ENCODE measurements around the gene CEP112. TPM values are rescaled to one million over a fixed set of nuclear protein-coding genes. Genes with fewer than 3 reads are reported as not detected.

Gene CEP112
- total RNA-seq, 6 donors from 2014 or later, result 14.3 to 70.2 (median 31.0) TPM

GRCh38 chr17:66076546-66077190 is 115.3 kb downstream of the CEP112 start:
- Histone ChIP-seq H3K27ac (no peak overlapping the region), H3K9me3 (peaks cover 0 to 3% (median 0%) of the 10 kb centered on the region in 4 donors), H3K4me3 (no peak overlapping the region), H3K27me3 (no peaks in the 10 kb centered on the region), H3K4me1 (no peaks in the 10 kb centered on the region), H3K36me3 (no peaks in the 10 kb centered on the region)
- TF ChIP-seq POLR2A (IDR thresholded peaks at IDR 0.05), result no peak
- TF ChIP-seq POLR2AphosphoS5 (IDR thresholded peaks at IDR 0.05), result no peak
- no peak for ATAC-seq (ENCODE audit: low FRiP score in 2 of 2)
- no peak for DNase-seq
- 46 to 65% methylated on average over 5 of the region's 5 CpGs for WGBS, 2 donors

GRCh38 chr17:66073384-66073783 is 118.5 kb downstream of the CEP112 start:
- TF ChIP-seq CTCF (IDR thresholded peaks at IDR 0.05) (no peak), POLR2A (IDR thresholded peaks at IDR 0.05) (no peak), EP300 (IDR thresholded peaks at IDR 0.05) (no peak), POLR2AphosphoS5 (IDR thresholded peaks at IDR 0.05) (no peak)
- Histone ChIP-seq H3K27me3 (no peaks in the 10 kb centered on the region), H3K9me3 (peaks cover 0 to 3% (median 0%) of the 10 kb centered on the region in 4 donors), H3K27ac (no peak overlapping the region), H3K4me1 (no peaks in the 10 kb centered on the region), H3K36me3 (no peaks in the 10 kb centered on the region), H3K4me3 (no peak overlapping the region)
- DNase-seq (no peak), ATAC-seq (ENCODE audit: low FRiP score in 2 of 2) (no peak)

- Histone ChIP-seq H3K4me1 (no peaks in the 10 kb centered on the region), H3K27me3 (no peaks in the 10 kb centered on the region), H3K4me3 (no peak overlapping the region), H3K27ac (no peak overlapping the region), H3K36me3 (peaks cover 0 to 14% (median 3%) of the 10 kb centered on the region in 4 donors), H3K9me3 (no peaks in the 10 kb centered on the region)
- TF ChIP-seq EP300 (IDR thresholded peaks at IDR 0.05), result no peak
- TF ChIP-seq CTCF (IDR thresholded peaks at IDR 0.05), result no peak
- no peak for TF ChIP-seq POLR2A (IDR thresholded peaks at IDR 0.05)
- TF ChIP-seq POLR2AphosphoS5 (IDR thresholded peaks at IDR 0.05), result no peak
- 78 to 81% methylated on average over 1 of the region's 1 CpG for WGBS, 2 donors
- DNase-seq (no peak), ATAC-seq (ENCODE audit: low FRiP score in 2 of 2) (no peak)
Measured at GRCh38 chr17:66063686-66064085, 128.2 kb downstream of the CEP112 start.

- no peaks in the 10 kb centered on the region for H3K9me3 ChIP-seq
- ATAC-seq (ENCODE audit: low FRiP score in 2 of 2), result no peak
- DNase-seq, result no peak
- H3K36me3 ChIP-seq, result peaks cover 0 to 15% (median 4%) of the 10 kb centered on the region in 4 donors
- TF ChIP-seq EP300 (IDR thresholded peaks at IDR 0.05), result no peak
- no peak for TF ChIP-seq POLR2AphosphoS5 (IDR thresholded peaks at IDR 0.05)
- no peak for TF ChIP-seq CTCF (IDR thresholded peaks at IDR 0.05)
- TF ChIP-seq POLR2A (IDR thresholded peaks at IDR 0.05), result no peak
- no peaks in the 10 kb centered on the region for H3K4me1 ChIP-seq
- WGBS, 2 donors, result 96 to 97% methylated on average over 4 of the region's 4 CpGs
- no peak overlapping the region for H3K4me3 ChIP-seq
- no peaks in the 10 kb centered on the region for H3K27me3 ChIP-seq
- H3K27ac ChIP-seq, result no peak overlapping the region
Measured at GRCh38 chr17:66056148-66056547, 135.8 kb downstream of the CEP112 start.

GRCh38 chr17:66054242-66054641 is 137.7 kb downstream of the CEP112 start:
- WGBS, 2 donors, result 87 to 91% methylated on average over 1 of the region's 1 CpG
- DNase-seq, result no peak
- H3K4me1 ChIP-seq, result no peaks in the 10 kb centered on the region
- no peaks in the 10 kb centered on the region for H3K9me3 ChIP-seq
- no peak for ATAC-seq (ENCODE audit: low FRiP score in 2 of 2)
- no peak for TF ChIP-seq POLR2AphosphoS5 (IDR thresholded peaks at IDR 0.05)
- TF ChIP-seq CTCF (IDR thresholded peaks at IDR 0.05), result no peak
- no peak for TF ChIP-seq POLR2A (IDR thresholded peaks at IDR 0.05)
- TF ChIP-seq EP300 (IDR thresholded peaks at IDR 0.05), result no peak
- H3K27ac ChIP-seq, result no peak overlapping the region
- no peak overlapping the region for H3K4me3 ChIP-seq
- no peaks in the 10 kb centered on the region for H3K27me3 ChIP-seq
- H3K36me3 ChIP-seq, result peaks cover 0 to 15% (median 4%) of the 10 kb centered on the region in 4 donors
